ENCODE measurements around the gene MALRD1.

MALRD1 gene

GRCh38 chr10:19054289-19054835, 5.8 kb downstream of the MALRD1 start:
- DNase-seq = no peak
- Mint-ChIP-seq H3K27ac (no peak overlapping the region), H3K9me3 (peaks cover 4 to 8% of the 10 kb centered on the region in 2 donors), H3K27me3 (no peaks in the 10 kb centered on the region), H3K36me3 (no peaks in the 10 kb centered on the region), H3K4me1 (no peaks in the 10 kb centered on the region), H3K4me3 (no peak overlapping the region)
- no peak for ATAC-seq (replicated peaks)

- H3K4me1 Mint-ChIP-seq = no peaks in the 10 kb centered on the region
- DNase-seq = no peak
- no peaks in the 10 kb centered on the region for H3K27me3 Mint-ChIP-seq
- H3K36me3 Mint-ChIP-seq = no peaks in the 10 kb centered on the region
- peaks cover 7% of the 10 kb centered on the region in 2 donors for H3K9me3 Mint-ChIP-seq
- no peak for ATAC-seq (replicated peaks)
- H3K27ac Mint-ChIP-seq = no peak overlapping the region
- H3K4me3 Mint-ChIP-seq = no peak overlapping the region
Observed at GRCh38 chr10:19058046-19058445, 9.4 kb downstream of the MALRD1 start.

GRCh38 chr10:19063986-19064385, 15.4 kb downstream of the MALRD1 start:
- H3K27me3 Mint-ChIP-seq = no peaks in the 10 kb centered on the region
- ATAC-seq (replicated peaks) = no peak
- no peak overlapping the region for H3K4me3 Mint-ChIP-seq
- no peaks in the 10 kb centered on the region for H3K4me1 Mint-ChIP-seq
- no peak for DNase-seq
- no peaks in the 10 kb centered on the region for H3K36me3 Mint-ChIP-seq
- H3K27ac Mint-ChIP-seq = no peak overlapping the region
- peaks cover 4 to 8% of the 10 kb centered on the region in 2 donors for H3K9me3 Mint-ChIP-seq

DNA sequence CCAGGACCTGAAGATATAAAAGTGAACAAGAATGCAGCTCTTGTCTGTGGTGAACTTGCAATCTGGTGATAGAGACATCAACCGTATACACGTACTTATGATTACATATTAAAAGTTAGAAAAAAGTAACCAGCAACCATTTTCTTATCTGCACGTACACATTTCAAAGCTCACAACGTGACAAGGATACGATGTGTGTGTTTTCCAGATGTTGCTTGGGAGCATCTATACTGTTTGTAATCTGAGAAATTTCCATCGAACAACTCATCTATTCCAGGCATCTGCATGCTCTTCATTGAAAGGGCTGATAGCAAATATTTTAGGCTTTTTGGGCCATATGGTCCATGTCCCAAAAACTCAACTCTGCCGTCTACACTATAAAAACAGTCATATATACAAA, 23.3 kb downstream of the MALRD1 start:
- H3K9me3 Mint-ChIP-seq = peaks cover 0 to 2% of the 10 kb centered on the region in 2 donors
- DNase-seq = no peak
- no peaks in the 10 kb centered on the region for H3K36me3 Mint-ChIP-seq
- ATAC-seq (replicated peaks) = no peak
- no peaks in the 10 kb centered on the region for H3K4me1 Mint-ChIP-seq
- no peak overlapping the region for H3K4me3 Mint-ChIP-seq
- H3K27me3 Mint-ChIP-seq = no peaks in the 10 kb centered on the region
- H3K27ac Mint-ChIP-seq = no peak overlapping the region

DNA sequence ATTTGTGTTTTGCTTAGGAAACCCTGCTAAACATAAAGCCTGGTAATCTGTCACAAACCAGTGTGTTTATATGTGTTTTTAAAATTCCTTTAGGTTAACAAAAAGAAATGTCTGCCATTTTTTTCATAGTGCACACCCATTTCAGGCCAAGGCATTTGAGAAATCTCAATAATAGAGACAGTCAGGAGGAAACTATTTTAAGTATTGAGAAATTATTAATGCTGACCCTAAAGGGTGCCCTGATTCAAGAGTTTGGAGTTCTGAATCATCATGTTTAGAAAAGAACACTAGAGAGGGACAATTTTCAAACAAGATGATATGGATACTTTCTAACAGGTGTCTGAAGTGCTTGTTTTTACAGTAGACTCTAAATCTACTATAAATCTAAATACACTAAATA, 28.7 kb downstream of the MALRD1 start:
- H3K27ac Mint-ChIP-seq = no peak overlapping the region
- H3K4me3 Mint-ChIP-seq = no peak overlapping the region
- ATAC-seq (replicated peaks) (no peak), DNase-seq (no peak)
- H3K36me3 Mint-ChIP-seq = no peaks in the 10 kb centered on the region
- H3K9me3 Mint-ChIP-seq = peaks cover 1 to 4% of the 10 kb centered on the region in 2 donors
- H3K27me3 Mint-ChIP-seq = no peaks in the 10 kb centered on the region
- H3K4me1 Mint-ChIP-seq = no peaks in the 10 kb centered on the region

DNA sequence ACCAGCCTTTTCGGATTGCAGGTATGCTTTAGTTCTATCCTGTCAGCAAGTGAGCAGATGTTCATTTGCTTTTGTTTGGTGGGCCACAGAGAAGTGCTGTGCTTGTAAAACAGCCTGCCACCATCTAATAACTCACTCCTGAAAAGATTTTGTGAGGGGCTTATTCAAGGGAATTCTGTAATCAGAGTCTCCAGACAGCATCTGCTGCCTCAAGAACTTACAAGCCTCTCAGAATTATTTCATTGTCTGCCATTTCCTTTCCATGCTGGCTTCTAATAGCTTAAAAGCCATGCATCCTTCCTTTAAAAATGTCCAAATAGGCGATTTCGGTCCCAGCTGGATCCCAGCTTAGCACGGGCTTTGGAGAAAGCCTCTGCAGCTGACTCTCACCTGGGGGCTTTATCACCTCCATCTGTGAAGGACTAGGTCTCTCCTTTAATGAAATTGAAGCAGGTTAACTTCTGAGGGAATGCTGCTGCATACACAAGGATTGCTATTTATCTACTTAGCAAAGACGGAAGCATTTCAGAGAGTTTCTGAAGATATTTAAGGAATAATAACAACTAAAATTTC, 48.0 kb downstream of the MALRD1 start:
- H3K27me3 Mint-ChIP-seq = no peaks in the 10 kb centered on the region
- H3K36me3 Mint-ChIP-seq = no peaks in the 10 kb centered on the region
- H3K27ac Mint-ChIP-seq = no peak overlapping the region
- no peak for ATAC-seq (replicated peaks)
- H3K4me1 Mint-ChIP-seq = no peaks in the 10 kb centered on the region
- no peak overlapping the region for H3K4me3 Mint-ChIP-seq
- no peak for DNase-seq
- H3K9me3 Mint-ChIP-seq = peaks cover 6 to 7% of the 10 kb centered on the region in 2 donors

- no peaks in the 10 kb centered on the region for H3K4me1 Mint-ChIP-seq
- DNase-seq (no peak), ATAC-seq (replicated peaks) (no peak)
- no peak overlapping the region for H3K4me3 Mint-ChIP-seq
- no peaks in the 10 kb centered on the region for H3K27me3 Mint-ChIP-seq
- H3K9me3 Mint-ChIP-seq = peaks cover 6 to 7% of the 10 kb centered on the region in 2 donors
- no peaks in the 10 kb centered on the region for H3K36me3 Mint-ChIP-seq
- no peak overlapping the region for H3K27ac Mint-ChIP-seq
Observed at GRCh38 chr10:19097151-19097550, 48.5 kb downstream of the MALRD1 start.

DNA sequence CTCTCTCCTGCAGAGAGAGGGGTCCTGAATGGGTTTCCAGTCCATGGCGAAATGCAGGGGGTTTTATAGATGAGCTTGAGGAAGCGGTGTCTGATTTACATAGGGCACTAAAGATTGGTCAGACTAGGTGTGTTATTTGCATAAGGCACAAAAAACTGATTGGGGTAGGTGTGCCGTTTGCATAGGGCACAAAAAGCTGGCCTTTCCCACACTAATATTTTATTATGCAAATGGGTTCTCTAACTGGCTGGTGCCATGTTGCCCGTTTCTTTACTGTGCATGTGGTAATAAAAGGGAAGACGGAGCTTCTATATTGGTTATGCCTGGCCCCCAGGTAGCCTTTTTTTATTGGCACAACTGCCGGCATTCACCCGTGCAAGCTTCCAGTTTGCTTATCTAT, 50.2 kb downstream of the MALRD1 start:
- H3K4me3 Mint-ChIP-seq = no peak overlapping the region
- ATAC-seq (replicated peaks) (no peak), DNase-seq (no peak)
- H3K27me3 Mint-ChIP-seq = no peaks in the 10 kb centered on the region
- H3K4me1 Mint-ChIP-seq = no peaks in the 10 kb centered on the region
- H3K36me3 Mint-ChIP-seq = no peaks in the 10 kb centered on the region
- H3K27ac Mint-ChIP-seq = no peak overlapping the region
- peaks cover 7% of the 10 kb centered on the region in 2 donors for H3K9me3 Mint-ChIP-seq

GRCh38 chr10:19107406-19107805, 58.8 kb downstream of the MALRD1 start:
- Mint-ChIP-seq H3K9me3 (peaks cover 15 to 19% of the 10 kb centered on the region in 2 donors), H3K27ac (no peak overlapping the region), H3K27me3 (no peaks in the 10 kb centered on the region), H3K36me3 (no peaks in the 10 kb centered on the region), H3K4me1 (no peaks in the 10 kb centered on the region), H3K4me3 (no peak overlapping the region)
- ATAC-seq (replicated peaks) (no peak), DNase-seq (no peak)

- Mint-ChIP-seq H3K4me3 (no peak overlapping the region), H3K27ac (no peak overlapping the region), H3K9me3 (peaks cover 15 to 16% of the 10 kb centered on the region in 2 donors), H3K4me1 (no peaks in the 10 kb centered on the region), H3K36me3 (no peaks in the 10 kb centered on the region), H3K27me3 (no peaks in the 10 kb centered on the region)
- ATAC-seq (replicated peaks) (no peak), DNase-seq (no peak)
Observed at GRCh38 chr10:19111501-19112267, 63.1 kb downstream of the MALRD1 start.

GRCh38 chr10:19117438-19117837, 68.8 kb downstream of the MALRD1 start:
- Mint-ChIP-seq H3K9me3 (peaks cover 8 to 11% of the 10 kb centered on the region in 2 donors), H3K36me3 (no peaks in the 10 kb centered on the region), H3K27ac (no peak overlapping the region), H3K4me3 (no peak overlapping the region), H3K4me1 (no peaks in the 10 kb centered on the region), H3K27me3 (no peaks in the 10 kb centered on the region)
- DNase-seq (no peak), ATAC-seq (replicated peaks) (no peak)

DNA sequence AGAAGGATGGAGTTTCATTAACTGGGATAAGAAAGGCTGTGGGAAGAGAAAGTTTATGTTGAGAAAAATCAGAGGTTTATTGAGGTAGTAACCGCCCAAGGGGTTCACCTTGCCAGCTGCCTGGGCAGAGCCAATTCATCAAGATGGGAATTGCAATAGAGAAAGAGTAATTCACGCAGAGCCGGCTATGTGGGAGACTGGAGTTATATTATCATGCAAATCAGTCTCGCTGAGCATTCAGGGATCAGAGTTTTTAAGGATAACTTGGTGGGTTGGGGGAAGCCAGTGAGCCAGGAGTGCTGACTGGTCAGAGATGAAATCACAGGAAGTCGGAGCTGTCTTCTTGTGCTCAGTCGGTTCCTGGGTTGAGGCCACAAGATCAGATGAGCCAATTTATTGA, 70.6 kb downstream of the MALRD1 start:
- no peaks in the 10 kb centered on the region for H3K4me1 Mint-ChIP-seq
- no peak for DNase-seq
- ATAC-seq (replicated peaks) = no peak

GRCh38 chr10:19120381-19120908, 71.8 kb downstream of the MALRD1 start:
- no peak for ATAC-seq (replicated peaks)
- no peak overlapping the region for H3K27ac Mint-ChIP-seq
- H3K4me1 Mint-ChIP-seq = no peaks in the 10 kb centered on the region
- no peaks in the 10 kb centered on the region for H3K27me3 Mint-ChIP-seq
- peaks cover 8 to 11% of the 10 kb centered on the region in 2 donors for H3K9me3 Mint-ChIP-seq
- DNase-seq = no peak
- H3K4me3 Mint-ChIP-seq = no peak overlapping the region
- H3K36me3 Mint-ChIP-seq = no peaks in the 10 kb centered on the region

More for the DNA sequence above, 70.6 kb downstream of the MALRD1 start:
- Mint-ChIP-seq H3K4me3 (no peak overlapping the region), H3K27me3 (no peaks in the 10 kb centered on the region), H3K9me3 (peaks cover 8% of the 10 kb centered on the region in 2 donors), H3K36me3 (no peaks in the 10 kb centered on the region), H3K27ac (no peak overlapping the region)

DNA sequence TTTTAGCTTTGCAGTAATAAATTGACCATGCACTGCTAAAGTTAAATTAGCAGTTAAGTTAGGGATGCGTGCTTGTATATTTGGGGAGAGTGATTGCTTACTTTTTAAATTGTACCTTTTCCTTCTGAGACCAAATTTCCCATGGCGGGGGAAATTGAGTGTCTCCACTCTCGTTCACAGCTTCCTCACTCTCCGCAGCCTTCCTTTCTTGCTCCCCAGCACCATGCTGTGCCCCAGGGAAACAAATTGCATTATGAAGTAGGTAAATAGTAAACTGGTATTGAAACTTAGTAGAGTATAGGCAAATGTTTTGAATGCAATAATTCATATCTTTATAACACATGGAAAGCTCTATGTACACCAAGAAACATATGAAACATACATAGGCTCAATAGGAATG, 85.4 kb downstream of the MALRD1 start:
- no peak overlapping the region for H3K4me3 Mint-ChIP-seq
- no peaks in the 10 kb centered on the region for H3K9me3 Mint-ChIP-seq
- no peaks in the 10 kb centered on the region for H3K27me3 Mint-ChIP-seq
- no peak for ATAC-seq (replicated peaks)
- H3K27ac Mint-ChIP-seq = no peak overlapping the region
- H3K36me3 Mint-ChIP-seq = no peaks in the 10 kb centered on the region
- no peak for DNase-seq
- no peaks in the 10 kb centered on the region for H3K4me1 Mint-ChIP-seq

GRCh38 chr10:19142967-19143366, 94.4 kb downstream of the MALRD1 start:
- no peaks in the 10 kb centered on the region for H3K36me3 Mint-ChIP-seq
- no peaks in the 10 kb centered on the region for H3K4me1 Mint-ChIP-seq
- ATAC-seq (replicated peaks) (no peak), DNase-seq (no peak)
- H3K4me3 Mint-ChIP-seq = no peak overlapping the region
- peaks cover 6 to 12% of the 10 kb centered on the region in 2 donors for H3K9me3 Mint-ChIP-seq
- H3K27me3 Mint-ChIP-seq = no peaks in the 10 kb centered on the region
- H3K27ac Mint-ChIP-seq = no peak overlapping the region

Measured in stimulated activated naive B cell treated with anti-CD40 and anti-IgM and Interleukin-4, amounts not matched to agents 10 μg/mL and 1 μg/mL and 100 μg/mL, for 72 hours (primary cell).